Suprapubic skin (tissue), 4 donors: Measurements from ENCODE around the gene CTDSP2. TPM values are rescaled to one million over a fixed set of nuclear protein-coding genes. Genes with fewer than 3 reads are reported as not detected.
A peak's percentile ranks its signal among the peaks of the same experiment; 100 is the strongest.

Source experiments
- DNase-seq, 2 donors: peaks; one replicate each; pipeline ENCODE4 v3.0.0-alpha.2; 2019; ENCODE audit warnings: low spot score in 2 of 2
- H3K27ac ChIP-seq: fragments of 200-600 bp; sonication (generic); one replicate; pipeline ENCODE4 v1.5.1; 2019
- H3K27me3 ChIP-seq: fragments of 200-600 bp; sonication (generic); one replicate; pipeline ENCODE4 v1.5.1; 2019
- H3K36me3 ChIP-seq: fragments of 200-600 bp; sonication (generic); one replicate; pipeline ENCODE4 v1.5.1; 2019
- H3K4me1 ChIP-seq: fragments of 200-600 bp; sonication (generic); one replicate; pipeline ENCODE4 v1.5.1; 2019
- H3K4me3 ChIP-seq: fragments of 200-600 bp; sonication (generic); one replicate; pipeline ENCODE4 v1.5.1; 2019; ENCODE audit warnings: mild to moderate bottlenecking
- H3K9me3 ChIP-seq: fragments of 200-600 bp; sonication (generic); one replicate; pipeline ENCODE4 v1.5.1; 2019
- EP300 ChIP-seq: sonication (generic); formaldehyde crosslinking; IDR thresholded peaks from one replicate; pipeline ENCODE4 v1.6.1; 2017; ENCODE audit warnings: antibody characterized with exemption
- POLR2A ChIP-seq, 2 donors: fragments of 450-650 bp; IDR thresholded peaks; one replicate each; pipeline ENCODE4 v1.6.1; 2017; ENCODE audit warnings: antibody characterized with exemption in 2 of 2, mild to moderate bottlenecking in 2 of 2, moderate library complexity in 2 of 2
- POLR2AphosphoS5 ChIP-seq, 3 donors: sonication (generic); formaldehyde crosslinking; IDR thresholded peaks; one replicate each; pipeline ENCODE4 v1.6.1; 2017; ENCODE audit warnings: antibody characterized with exemption in 3 of 3
- WGBS: methylation state at CpG from one replicate; pipeline ENCODE4 v1.1.5; 2018; 5-methylcytosine and 5-hydroxymethylcytosine counted together
- total RNA-seq, 4 donors: library from RNA; depleted of rRNA; stranded (reverse); fragments of >200 nt; gene quantifications; one replicate each; pipeline ENCODE4 v1.1.0, GENCODE V29; 2016
- TF ChIP-seq, protein P1 (sequence below), 2 donors: fragments of 200-600 bp in 1 of 2; fragments of 450-650 bp in 1 of 2; sonication (generic) in 1 of 2; IDR thresholded peaks; one replicate each; pipeline ENCODE4 v1.5.1; 2016 to 2019; ENCODE audit warnings: antibody characterized with exemption in 2 of 2, mild to moderate bottlenecking in 1 of 2, moderate library complexity in 1 of 2

CTDSP2 gene
- total RNA-seq, 4 donors from 2014 or later, result 147 to 240 (median 215) TPM

DNA sequence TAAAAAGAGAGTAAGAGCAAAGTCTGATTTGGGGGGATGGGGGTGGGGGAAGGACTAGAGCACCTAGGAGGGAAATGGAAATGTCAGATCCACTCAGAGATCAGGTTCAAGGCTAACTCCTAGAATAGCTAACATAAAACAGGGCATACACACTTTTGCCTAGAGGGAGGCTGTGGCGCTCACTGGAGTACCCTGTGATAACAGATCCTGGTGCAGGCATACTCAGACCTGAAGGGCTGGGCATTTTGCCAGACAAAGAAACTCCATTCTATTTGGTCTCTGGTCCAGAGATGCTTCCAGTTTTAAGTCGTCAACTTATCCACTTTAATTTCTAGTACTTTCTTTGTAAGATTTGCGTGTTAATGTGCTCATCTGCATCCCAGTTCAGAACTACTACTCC is 5.8 kb downstream of the CTDSP2 start:
- WGBS, result 20% methylated on average over 3 of the region's 3 CpGs
- DNase-seq, result no peak
- Histone ChIP-seq H3K4me1 (peaks cover 90% of the 10 kb centered on the region), H3K27ac (no peak overlapping the region), H3K36me3 (no peaks in the 10 kb centered on the region), H3K27me3 (no peaks in the 10 kb centered on the region), H3K4me3 (no peak overlapping the region), H3K9me3 (no peaks in the 10 kb centered on the region)
- TF ChIP-seq EP300 (no peak), POLR2AphosphoS5 (IDR thresholded peaks at IDR 0.05) (no peak), POLR2A (IDR thresholded peaks at IDR 0.05) (no peak)
- TF ChIP-seq, protein P1, sequence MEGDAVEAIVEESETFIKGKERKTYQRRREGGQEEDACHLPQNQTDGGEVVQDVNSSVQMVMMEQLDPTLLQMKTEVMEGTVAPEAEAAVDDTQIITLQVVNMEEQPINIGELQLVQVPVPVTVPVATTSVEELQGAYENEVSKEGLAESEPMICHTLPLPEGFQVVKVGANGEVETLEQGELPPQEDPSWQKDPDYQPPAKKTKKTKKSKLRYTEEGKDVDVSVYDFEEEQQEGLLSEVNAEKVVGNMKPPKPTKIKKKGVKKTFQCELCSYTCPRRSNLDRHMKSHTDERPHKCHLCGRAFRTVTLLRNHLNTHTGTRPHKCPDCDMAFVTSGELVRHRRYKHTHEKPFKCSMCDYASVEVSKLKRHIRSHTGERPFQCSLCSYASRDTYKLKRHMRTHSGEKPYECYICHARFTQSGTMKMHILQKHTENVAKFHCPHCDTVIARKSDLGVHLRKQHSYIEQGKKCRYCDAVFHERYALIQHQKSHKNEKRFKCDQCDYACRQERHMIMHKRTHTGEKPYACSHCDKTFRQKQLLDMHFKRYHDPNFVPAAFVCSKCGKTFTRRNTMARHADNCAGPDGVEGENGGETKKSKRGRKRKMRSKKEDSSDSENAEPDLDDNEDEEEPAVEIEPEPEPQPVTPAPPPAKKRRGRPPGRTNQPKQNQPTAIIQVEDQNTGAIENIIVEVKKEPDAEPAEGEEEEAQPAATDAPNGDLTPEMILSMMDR (IDR thresholded peaks at IDR 0.05), result no peak

DNA sequence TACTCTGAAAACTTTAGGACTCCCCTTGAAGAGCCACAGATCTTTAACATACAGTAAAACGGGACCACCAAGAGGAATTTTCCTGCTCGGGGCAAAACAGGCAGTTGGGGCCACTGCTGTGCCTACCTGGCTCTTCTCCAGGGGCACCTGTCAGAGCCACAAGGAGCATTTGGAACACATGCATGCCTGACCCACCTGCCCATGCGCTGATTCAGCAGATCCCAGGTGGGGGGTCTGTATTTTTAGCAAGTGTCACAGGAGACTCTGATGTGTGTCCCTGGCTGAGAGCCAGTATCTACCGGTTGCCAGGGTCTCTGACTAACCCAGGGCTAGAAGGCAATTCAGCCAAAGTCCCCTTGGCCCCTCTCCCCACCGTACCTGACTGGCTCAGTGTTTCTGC is 6.5 kb downstream of the CTDSP2 start:
- no peak for DNase-seq
- Histone ChIP-seq H3K27ac (peak overlapping the region; percentile 27), H3K36me3 (no peaks in the 10 kb centered on the region), H3K9me3 (no peaks in the 10 kb centered on the region), H3K4me3 (no peak overlapping the region), H3K27me3 (no peaks in the 10 kb centered on the region), H3K4me1 (peaks cover 97% of the 10 kb centered on the region)
- TF ChIP-seq POLR2A (IDR thresholded peaks at IDR 0.05) (no peak), EP300 (no peak), POLR2AphosphoS5 (IDR thresholded peaks at IDR 0.05) (no peak)
- TF ChIP-seq, protein P1 (IDR thresholded peaks at IDR 0.05), result no peak
- 54% methylated on average over 3 of the region's 5 CpGs for WGBS

DNA sequence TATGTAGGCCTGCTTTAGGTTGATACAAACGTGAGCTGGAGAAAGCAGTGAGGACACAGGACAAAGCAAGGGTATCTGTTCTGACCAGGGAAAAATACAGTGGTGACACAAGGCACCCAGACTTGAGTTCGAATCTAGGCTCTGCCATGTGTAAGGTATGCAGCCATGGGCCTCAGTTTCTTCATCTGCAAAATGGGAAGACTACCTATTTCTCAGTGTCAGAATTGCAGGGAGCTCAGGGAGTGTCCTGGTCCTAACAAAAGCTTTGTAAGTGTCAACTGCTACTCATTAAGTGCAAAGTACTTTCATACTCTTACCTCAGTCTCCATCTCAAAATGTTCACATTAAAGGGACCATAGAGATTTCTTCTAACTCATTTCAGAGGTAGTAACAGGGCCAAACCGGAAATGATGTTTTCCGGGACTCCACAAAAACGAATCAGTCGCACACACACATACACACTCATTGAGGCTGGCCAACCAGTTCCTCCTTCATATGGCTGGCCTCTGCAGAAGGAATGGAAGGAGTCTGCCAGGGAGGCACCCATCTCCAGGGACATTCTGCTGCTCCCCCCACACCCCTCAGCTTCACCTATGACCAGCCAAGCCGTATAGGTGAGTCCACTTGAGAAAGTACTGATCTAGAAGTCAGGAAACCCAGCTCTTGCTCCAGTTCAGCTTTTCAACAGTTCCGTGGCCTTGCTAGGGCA is 7.8 kb downstream of the CTDSP2 start:
- DNase-seq, result no peak
- Histone ChIP-seq H3K4me1 (peaks cover 100% of the 10 kb centered on the region), H3K27ac (peak overlapping the region; percentile 26), H3K4me3 (peak overlapping the region; percentile 1), H3K36me3 (no peaks in the 10 kb centered on the region), H3K9me3 (no peaks in the 10 kb centered on the region), H3K27me3 (no peaks in the 10 kb centered on the region)
- 37% methylated on average over 8 of the region's 8 CpGs for WGBS
- TF ChIP-seq EP300, result no peak
- no peak for TF ChIP-seq POLR2A (IDR thresholded peaks at IDR 0.05)
- no peak for TF ChIP-seq POLR2AphosphoS5 (IDR thresholded peaks at IDR 0.05)
- TF ChIP-seq, protein P1 (IDR thresholded peaks at IDR 0.05), result no peak

- H3K27me3 ChIP-seq, result no peaks in the 10 kb centered on the region
- no peaks in the 10 kb centered on the region for H3K9me3 ChIP-seq
- H3K4me1 ChIP-seq, result peaks cover 100% of the 10 kb centered on the region
- H3K27ac ChIP-seq, result peak overlapping the region; percentile 26
- no peak for TF ChIP-seq EP300
- TF ChIP-seq, protein P1 (IDR thresholded peaks at IDR 0.05), result no peak
- TF ChIP-seq POLR2A (IDR thresholded peaks at IDR 0.05), result no peak
- no peak for TF ChIP-seq POLR2AphosphoS5 (IDR thresholded peaks at IDR 0.05)
- no peaks in the 10 kb centered on the region for H3K36me3 ChIP-seq
- WGBS, result 9% methylated on average over 5 of the region's 5 CpGs
- no peak for DNase-seq
- peak overlapping the region; percentile 30 for H3K4me3 ChIP-seq
Measured at GRCh38 chr12:57837864-57838562, 8.5 kb downstream of the CTDSP2 start.
